K562 treated with DMSO at 1 percent for 4 hours (cell line): ENCODE measurements around the gene PTPRE. TPM values are rescaled to one million over a fixed set of nuclear protein-coding genes. Genes with fewer than 3 reads are reported as not detected.

Experiments
- total RNA-seq: library from RNA; unstranded; fragments of 300-600 nt; gene quantifications from 2 replicates; pipeline ENCODE4 v1.2.3, GENCODE V29; 2022; ENCODE audit not compliant: insufficient read depth

The PTPRE gene
- total RNA-seq = not detected in 2 replicates

GRCh38 chr10:127906548-127907377 lies at the start of gene PTPRE:
Gene PTPRE (plus strand): TSS chr10:127907103. CDS start chr10:128040882, 133,779 bp downstream.

GRCh38 chr10:127892743-127893142 lies 14.2 kb upstream of the PTPRE start, which contains the start of gene CLRN3:
Gene CLRN3 (minus strand): TSS chr10:127892941. CDS start chr10:127892784, 157 bp downstream.

GRCh38 chr10:128125944-128126764 lies 219.3 kb downstream of the PTPRE start, which contains the start of gene MKI67:
Gene MKI67 (minus strand): TSS chr10:128126423. CDS start chr10:128125667, 756 bp downstream.

Other genes with a start within 250 kb of the PTPRE start
- gene FOXI2, start 169.9 kb upstream of the PTPRE start, total RNA-seq = not detected in 2 replicates
- not detected in 2 replicates for gene CLRN3, start 14.2 kb upstream of the PTPRE start, total RNA-seq
- gene MKI67, start 219.3 kb downstream of the PTPRE start, total RNA-seq = 25.8 and 40.1 TPM in 2 replicates